ENCODE measurements around the gene GOLPH3L.
A peak's percentile ranks its signal among the peaks of the same experiment; 100 is the strongest.
"Not testable (repeated sequence)": the region's sequence is repeated elsewhere in the genome, so short reads cannot be mapped to it uniquely, and the experiment has no call there.

Gene GOLPH3L

GRCh38 chr1:150654635-150655034 is 42.3 kb downstream of the GOLPH3L start:
- DNase-seq: not testable (repeated sequence)

GRCh38 chr1:150650193-150650592 is 46.8 kb downstream of the GOLPH3L start:
- no peak for DNase-seq

- DNase-seq: no peak
These were observed 47.4 kb downstream of the GOLPH3L start for GRCh38 chr1:150649441-150650075.

- no peak for DNase-seq
These were observed 54.7 kb downstream of the GOLPH3L start for GRCh38 chr1:150642296-150642695.

- DNase-seq: not testable (repeated sequence)
These were observed 55.7 kb downstream of the GOLPH3L start for GRCh38 chr1:150641126-150641815.

- not testable (repeated sequence) for DNase-seq
These were observed 58.5 kb downstream of the GOLPH3L start for GRCh38 chr1:150638430-150638829.

GRCh38 chr1:150634839-150635622 is 61.9 kb downstream of the GOLPH3L start:
- DNase-seq: not testable (repeated sequence)

GRCh38 chr1:150629115-150629928 is 67.6 kb downstream of the GOLPH3L start, which contains the start of gene ENSA:
Gene ENSA (minus strand): TSS chr1:150629612. CDS start chr1:150629470, 142 bp downstream.
- DNase-seq: peak; percentile 98

GRCh38 chr1:150628766-150629114 is 68.2 kb downstream of the GOLPH3L start:
- no peak for DNase-seq

GRCh38 chr1:150627826-150628410 is 69.0 kb downstream of the GOLPH3L start:
- no peak for DNase-seq

- no peak for DNase-seq
These were observed 70.8 kb downstream of the GOLPH3L start for GRCh38 chr1:150626150-150626549.

GRCh38 chr1:150624546-150624945 is 72.4 kb downstream of the GOLPH3L start:
- not testable (repeated sequence) for DNase-seq

- DNase-seq: not testable (repeated sequence)
These were observed 72.8 kb downstream of the GOLPH3L start for GRCh38 chr1:150624134-150624533.

GRCh38 chr1:150622303-150622975 is 74.5 kb downstream of the GOLPH3L start:
- no peak for DNase-seq

- peak; percentile 27 for DNase-seq
These were observed 75.3 kb downstream of the GOLPH3L start for GRCh38 chr1:150621497-150622302.

GRCh38 chr1:150620919-150621318 is 76.0 kb downstream of the GOLPH3L start:
- no peak for DNase-seq

- DNase-seq: no peak
These were observed 77.1 kb downstream of the GOLPH3L start for GRCh38 chr1:150619576-150620509.

GRCh38 chr1:150615346-150616201 is 81.4 kb downstream of the GOLPH3L start:
- no peak for DNase-seq

Measured in GDM1 (cell line).